Measurements from ENCODE around the gene GPR161.

The GPR161 gene

GRCh38 chr1:168053681-168054080 is 83.0 kb downstream of the GPR161 start:
- no peak for TF ChIP-seq CTCF (IDR thresholded peaks at IDR 0.05; ENCODE audit: low read depth, low read length)
- DNase-seq (ENCODE audit: extremely low read depth, low read depth), result no peak

DNA sequence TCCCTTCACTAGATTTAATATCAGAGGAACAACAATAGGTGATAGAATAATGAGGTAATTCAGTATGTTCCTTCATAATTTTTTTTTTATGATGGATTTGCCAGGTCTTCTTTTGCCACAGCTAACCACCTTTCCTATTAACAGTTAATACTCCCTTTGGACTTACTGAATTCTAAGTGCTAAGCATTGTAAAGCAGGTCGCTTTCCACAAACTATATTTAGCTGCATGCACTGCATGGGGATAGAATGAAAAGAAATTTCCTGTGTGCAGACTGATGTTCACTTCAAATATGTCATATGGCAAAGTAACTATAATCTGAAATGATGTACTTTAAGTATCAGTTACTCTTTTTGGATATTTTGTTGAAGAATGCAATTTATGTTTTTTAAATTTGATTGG is 85.8 kb downstream of the GPR161 start:
- no peak for DNase-seq (ENCODE audit: extremely low read depth, low read depth)
- no peak for TF ChIP-seq CTCF (IDR thresholded peaks at IDR 0.05; ENCODE audit: low read depth, low read length)

DNA sequence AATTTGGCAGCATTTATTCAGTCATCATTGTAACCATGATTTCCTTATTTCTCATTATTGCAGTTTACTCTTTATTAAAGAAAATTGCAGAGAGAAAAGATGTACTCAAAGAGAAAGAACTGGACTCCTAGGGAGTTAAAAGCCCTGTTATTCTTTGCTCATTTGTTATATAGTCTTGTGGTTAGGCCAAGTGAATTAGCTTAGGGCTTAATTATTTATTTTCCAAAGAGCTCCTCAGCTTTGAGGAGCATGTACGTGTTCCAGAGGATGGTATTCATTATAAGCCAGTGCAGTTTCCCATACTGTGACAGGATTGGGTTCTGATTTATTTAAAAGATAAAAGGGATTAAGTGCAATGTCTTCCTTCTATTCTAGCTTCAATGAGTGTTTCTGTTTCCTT is 86.4 kb downstream of the GPR161 start:
- TF ChIP-seq CTCF (IDR thresholded peaks at IDR 0.05; ENCODE audit: low read depth, low read length), result no peak
- no peak for DNase-seq (ENCODE audit: extremely low read depth, low read depth)

DNA sequence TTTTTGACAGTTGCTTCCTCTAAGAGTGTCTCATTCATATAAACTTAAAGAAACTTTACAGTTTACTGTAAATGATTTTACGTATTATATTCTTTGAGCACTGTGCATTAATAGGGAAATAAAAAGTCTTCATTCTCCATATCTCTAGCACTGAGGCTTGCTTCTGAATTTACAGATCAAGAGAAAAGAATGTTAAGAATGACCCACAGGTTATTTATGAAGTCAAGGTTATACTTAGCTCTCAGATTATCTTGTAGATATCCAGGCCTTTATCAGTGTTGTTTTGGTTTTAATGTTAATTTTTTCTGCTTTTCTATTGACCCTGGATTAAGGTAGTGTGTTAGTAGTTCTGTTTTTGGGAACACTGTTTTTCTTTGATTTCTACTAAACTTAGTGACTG is 91.4 kb downstream of the GPR161 start:
- no peak for TF ChIP-seq CTCF (IDR thresholded peaks at IDR 0.05; ENCODE audit: low read depth, low read length)
- DNase-seq (ENCODE audit: extremely low read depth, low read depth), result no peak

GRCh38 chr1:168042362-168042761 is 94.4 kb downstream of the GPR161 start:
- no peak for TF ChIP-seq CTCF (IDR thresholded peaks at IDR 0.05; ENCODE audit: low read depth, low read length)
- no peak for DNase-seq (ENCODE audit: extremely low read depth, low read depth)

GRCh38 chr1:168035345-168035744 is 101.4 kb downstream of the GPR161 start:
- DNase-seq (ENCODE audit: extremely low read depth, low read depth), result no peak
- TF ChIP-seq CTCF (IDR thresholded peaks at IDR 0.05; ENCODE audit: low read depth, low read length), result no peak

DNA sequence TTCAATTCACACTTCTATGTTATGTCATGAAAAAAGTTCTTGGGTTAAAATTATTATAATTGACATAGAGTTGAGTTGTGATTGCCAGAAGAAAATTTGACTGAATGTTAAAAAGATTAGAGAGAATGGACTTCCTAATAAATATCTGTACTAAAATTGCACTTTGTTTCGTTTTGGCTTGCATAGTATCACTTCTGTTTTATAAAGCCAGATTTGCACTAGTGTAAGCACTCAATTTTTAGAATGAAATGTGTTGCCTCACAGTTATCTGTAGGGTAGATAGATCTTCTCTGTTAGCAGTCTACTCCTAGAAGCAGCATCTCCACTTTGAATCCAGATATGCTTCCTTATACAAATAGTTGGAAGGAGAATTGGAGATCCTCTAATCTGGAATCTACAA is 104.7 kb downstream of the GPR161 start:
- no peak for DNase-seq (ENCODE audit: extremely low read depth, low read depth)
- TF ChIP-seq CTCF (IDR thresholded peaks at IDR 0.05; ENCODE audit: low read depth, low read length), result no peak
